AG04450 (cell line): ENCODE results near the gene SKIL. TPM values are rescaled to one million over a fixed set of nuclear protein-coding genes. Genes with fewer than 3 reads are reported as not detected.

Experiments
- CTCF ChIA-PET: fragments of 300-600, 350-600 bp; formaldehyde crosslinking; extraction: SDS; loops from one replicate; lab custom pipeline; 2022; ENCODE audit warnings: antibody characterized with exemption, inconsistent platforms; lab: Charles Lee
- POLR2A ChIA-PET: fragments of 350-600 bp; formaldehyde crosslinking; extraction: SDS; loops from one replicate; lab custom pipeline; 2021; ENCODE audit warnings: antibody characterized with exemption, inconsistent platforms; lab: Yijun Ruan, JAX
- DNase-seq: peaks from one replicate; pipeline ENCODE4 v3.0.0-alpha.2; 2011; ENCODE audit warnings: low read depth, low spot score
- H3K27ac ChIP-seq: one replicate; pipeline ENCODE4 v1.5.1; 2012; ENCODE audit warnings: low read depth, low read length, control low read depth
- H3K27me3 ChIP-seq: one replicate; pipeline ENCODE4 v1.6.0; 2012; ENCODE audit warnings: low read length; ENCODE audit not compliant: control insufficient read depth, insufficient read depth
- H3K4me3 ChIP-seq: 2 replicates; pipeline ENCODE4 v1.5.1; 2011; ENCODE audit warnings: mild to moderate bottlenecking, low read depth, low read length, control low read depth
- H3K9me3 ChIP-seq: 2 replicates; pipeline ENCODE4 v1.5.1; 2012; ENCODE audit warnings: low read length; ENCODE audit not compliant: control insufficient read depth, insufficient read depth
- polyA plus RNA-seq: library from polyadenylated mRNA; depleted of rRNA; stranded (reverse); fragments of >200 nt; gene quantifications from 2 replicates; pipeline ENCODE4 v1.2.3, GENCODE V29; 2011
- TF ChIP-seq, protein P1 (sequence below): IDR thresholded peaks from 2 replicates; pipeline ENCODE4 v1.5.1; 2011; ENCODE audit warnings: low read depth, low read length, control low read depth, inconsistent platforms

The SKIL gene
- polyA plus RNA-seq, 1 experiment: 18.3 TPM

DNA sequence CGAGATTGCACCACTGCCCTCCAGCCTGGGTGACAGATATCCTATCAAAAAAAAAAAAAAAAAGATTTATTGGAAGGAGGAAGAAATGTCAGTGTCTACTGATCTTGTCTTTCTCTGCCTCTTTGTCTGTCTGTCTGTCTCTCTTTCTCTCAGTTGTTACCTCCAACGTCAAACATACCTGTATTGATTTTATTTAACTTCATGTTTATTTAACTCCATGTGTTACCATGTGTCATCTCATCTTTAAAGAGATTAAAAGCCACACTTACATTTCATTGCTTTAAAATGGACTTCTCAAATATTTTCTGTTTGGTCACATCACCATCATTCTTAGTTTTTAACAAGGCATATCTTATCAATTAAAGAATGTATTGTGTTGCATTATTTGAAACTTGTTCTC, 70.6 kb downstream of the SKIL start:
- TF ChIP-seq, protein P1, sequence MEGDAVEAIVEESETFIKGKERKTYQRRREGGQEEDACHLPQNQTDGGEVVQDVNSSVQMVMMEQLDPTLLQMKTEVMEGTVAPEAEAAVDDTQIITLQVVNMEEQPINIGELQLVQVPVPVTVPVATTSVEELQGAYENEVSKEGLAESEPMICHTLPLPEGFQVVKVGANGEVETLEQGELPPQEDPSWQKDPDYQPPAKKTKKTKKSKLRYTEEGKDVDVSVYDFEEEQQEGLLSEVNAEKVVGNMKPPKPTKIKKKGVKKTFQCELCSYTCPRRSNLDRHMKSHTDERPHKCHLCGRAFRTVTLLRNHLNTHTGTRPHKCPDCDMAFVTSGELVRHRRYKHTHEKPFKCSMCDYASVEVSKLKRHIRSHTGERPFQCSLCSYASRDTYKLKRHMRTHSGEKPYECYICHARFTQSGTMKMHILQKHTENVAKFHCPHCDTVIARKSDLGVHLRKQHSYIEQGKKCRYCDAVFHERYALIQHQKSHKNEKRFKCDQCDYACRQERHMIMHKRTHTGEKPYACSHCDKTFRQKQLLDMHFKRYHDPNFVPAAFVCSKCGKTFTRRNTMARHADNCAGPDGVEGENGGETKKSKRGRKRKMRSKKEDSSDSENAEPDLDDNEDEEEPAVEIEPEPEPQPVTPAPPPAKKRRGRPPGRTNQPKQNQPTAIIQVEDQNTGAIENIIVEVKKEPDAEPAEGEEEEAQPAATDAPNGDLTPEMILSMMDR: no peak
- CTCF ChIA-PET: no interaction called here
- H3K27ac ChIP-seq: no peak overlapping the region
- H3K9me3 ChIP-seq: peaks cover under 1% of the 10 kb centered on the region; the same call in 1 of the 2 replicates
- no peaks in the 10 kb centered on the region for H3K27me3 ChIP-seq
- POLR2A ChIA-PET: interaction anchor here (0.6 kb wide), 1 partner anchor 332 kb away, joined by 3 read pairs; no protein-coding TSS in a partner anchor
- DNase-seq: no peak
- no peak overlapping the region for H3K4me3 ChIP-seq

DNA sequence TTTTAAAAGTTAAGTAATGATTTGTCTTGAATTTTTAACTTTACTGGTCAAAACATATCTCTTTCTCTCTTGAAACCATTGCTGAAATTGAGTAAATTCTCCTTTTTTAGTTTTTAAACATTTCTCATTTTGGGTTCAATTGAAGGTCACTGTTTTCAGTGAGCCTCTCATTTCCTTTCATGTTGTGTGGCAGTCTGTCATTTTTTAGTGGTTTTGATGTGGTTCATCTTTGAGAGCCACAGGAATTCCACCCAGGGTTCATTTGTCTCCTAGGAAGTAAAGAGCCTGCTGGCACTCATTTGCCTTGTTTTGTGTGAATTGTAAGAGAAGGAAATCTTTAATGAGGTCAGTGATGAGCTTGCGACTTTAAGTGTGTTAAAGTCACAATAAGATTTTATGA, 71.5 kb downstream of the SKIL start:
- TF ChIP-seq, protein P1: no peak
- no peak for DNase-seq
- H3K9me3 ChIP-seq: no peaks in the 10 kb centered on the region
- POLR2A ChIA-PET: no interaction called here
- H3K27me3 ChIP-seq: no peaks in the 10 kb centered on the region
- CTCF ChIA-PET: interaction anchor here (1.0 to 1.7 kb wide), 2 partner anchors 70 to 383 kb away, joined by 3 read pairs; no protein-coding TSS in a partner anchor
- no peak overlapping the region for H3K27ac ChIP-seq
- no peak overlapping the region for H3K4me3 ChIP-seq

DNA sequence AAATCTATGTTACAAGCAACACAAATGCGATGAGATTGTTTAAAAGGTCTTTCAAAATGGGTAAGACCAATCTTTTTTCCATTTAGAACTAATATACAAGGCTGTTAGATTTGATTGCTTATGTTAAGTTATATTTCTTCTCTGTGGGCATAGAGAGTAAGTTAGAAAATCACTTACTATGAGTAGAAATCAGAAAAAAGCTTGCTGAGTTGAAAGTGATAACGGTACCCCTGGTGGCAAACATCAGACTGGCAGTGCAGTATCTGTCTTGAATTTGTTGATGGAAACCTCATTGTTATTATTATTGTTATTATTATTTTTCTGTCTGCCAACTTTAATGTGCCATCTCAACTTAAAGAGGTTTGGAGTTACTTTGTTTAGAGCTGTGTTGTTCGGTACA, 73.5 kb downstream of the SKIL start:
- Histone ChIP-seq H3K4me3 (no peak overlapping the region), H3K27me3 (no peaks in the 10 kb centered on the region), H3K9me3 (no peaks in the 10 kb centered on the region), H3K27ac (no peak overlapping the region)
- DNase-seq: no peak
- CTCF ChIA-PET: interaction anchor here (1.2 to 2.4 kb wide), 5 partner anchors 12 to 418 kb away, joined by 4 to 11 read pairs (median 5); partner anchors contain the start of gene CLDN11
- TF ChIP-seq, protein P1: peak; percentile 25
- POLR2A ChIA-PET: no interaction called here

DNA sequence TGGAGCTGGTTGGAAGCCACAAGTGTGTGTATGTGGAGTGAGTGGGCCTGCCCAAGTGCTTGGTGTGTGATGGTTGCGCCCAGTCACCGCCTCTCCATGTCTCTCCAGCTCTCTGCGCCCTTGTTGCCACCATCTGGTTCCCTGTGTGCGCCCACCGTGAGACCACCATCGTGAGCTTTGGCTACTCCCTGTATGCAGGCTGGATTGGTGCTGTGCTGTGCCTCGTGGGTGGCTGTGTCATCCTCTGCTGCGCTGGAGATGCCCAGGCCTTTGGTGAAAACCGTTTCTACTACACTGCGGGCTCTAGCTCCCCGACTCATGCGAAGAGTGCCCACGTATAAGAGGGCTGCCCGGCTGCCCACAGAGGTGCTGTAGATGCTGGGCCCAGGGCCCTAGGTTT, 74.9 kb downstream of the SKIL start:
- Histone ChIP-seq H3K27me3 (no peaks in the 10 kb centered on the region), H3K9me3 (no peaks in the 10 kb centered on the region), H3K4me3 (no peak overlapping the region), H3K27ac (no peak overlapping the region)
- ChIA-PET POLR2A (no interaction called here), CTCF (interaction anchor here (0.6 to 2.4 kb wide), 5 partner anchors 20 to 417 kb away, joined by 3 to 11 read pairs (median 5); no protein-coding TSS in a partner anchor)
- TF ChIP-seq, protein P1: no peak
- DNase-seq: no peak

DNA sequence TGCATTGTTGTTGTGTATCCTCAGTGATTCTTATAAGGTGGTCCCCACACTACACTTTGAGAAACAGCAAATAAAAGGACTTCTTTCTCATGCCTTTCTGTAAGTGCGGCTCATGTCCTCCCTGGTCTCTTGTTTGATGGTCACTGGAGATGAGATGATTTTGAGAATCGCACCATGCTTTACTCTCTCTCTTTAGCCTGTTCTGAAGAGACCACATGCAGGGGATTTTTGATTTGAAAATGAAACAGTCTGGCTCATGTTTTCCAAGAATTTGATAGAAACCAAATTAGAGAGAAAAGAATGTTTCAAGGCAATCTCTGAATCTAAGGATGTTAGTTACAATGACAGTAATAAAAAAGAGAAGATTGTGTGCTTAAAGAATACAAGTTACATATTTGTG, 79.2 kb downstream of the SKIL start:
- no peak overlapping the region for H3K4me3 ChIP-seq
- POLR2A ChIA-PET: no interaction called here
- no peaks in the 10 kb centered on the region for H3K27me3 ChIP-seq
- no peaks in the 10 kb centered on the region for H3K9me3 ChIP-seq
- CTCF ChIA-PET: interaction anchor here (1.8 kb wide), 1 partner anchor 375 kb away, joined by 6 read pairs; no protein-coding TSS in a partner anchor
- no peak for DNase-seq
- TF ChIP-seq, protein P1: no peak
- H3K27ac ChIP-seq: no peak overlapping the region
